ENCODE data around the gene CLDN15.

GRCh38 chr7:101244375-101245146 lies 7.0 kb upstream of the CLDN15 start, which contains the start of gene FIS1:
- TF ChIP-seq CTCF (IDR thresholded peaks at IDR 0.05) (peak; percentile 62), ZFX (IDR thresholded peaks at IDR 0.05; ENCODE audit: borderline replicate concordance) (no peak)
